Hepatocyte (in vitro differentiated cells): ENCODE measurements around the gene ALDH1A1.

Source experiments
- CTCF ChIP-seq: fragments of 200-600 bp; sonication (generic); IDR thresholded peaks from 2 replicates; pipeline ENCODE4 v1.5.1; 2016; ENCODE audit warnings: antibody characterized with exemption, mild to moderate bottlenecking; ENCODE audit not compliant: poor library complexity
- EZH2 ChIP-seq: fragments of 200-600 bp; sonication (generic); IDR thresholded peaks from 2 replicates; pipeline ENCODE4 v1.6.1; 2016; ENCODE audit warnings: antibody characterized with exemption, mild to moderate bottlenecking, borderline replicate concordance
- EZH2phosphoT487 ChIP-seq: fragments of 200-600 bp; sonication (generic); IDR thresholded peaks from one replicate; pipeline ENCODE4 v1.6.1; 2018; ENCODE audit warnings: antibody characterized with exemption, mild to moderate bottlenecking, low read depth, moderate library complexity; ENCODE audit not compliant: unreplicated experiment, severe bottlenecking

GRCh38 chr9:72893437-72893836, 59.4 kb downstream of the ALDH1A1 start:
- no peak for TF ChIP-seq EZH2
- no peak for TF ChIP-seq EZH2phosphoT487
- TF ChIP-seq CTCF, result no peak
